ENCODE measurements around the gene LAT. TPM values are rescaled to one million over a fixed set of nuclear protein-coding genes. Genes with fewer than 3 reads are reported as not detected.
"Not testable (repeated sequence)": the region's sequence is repeated elsewhere in the genome, so short reads cannot be mapped to it uniquely, and the experiment has no call there.

LAT gene, protein sequence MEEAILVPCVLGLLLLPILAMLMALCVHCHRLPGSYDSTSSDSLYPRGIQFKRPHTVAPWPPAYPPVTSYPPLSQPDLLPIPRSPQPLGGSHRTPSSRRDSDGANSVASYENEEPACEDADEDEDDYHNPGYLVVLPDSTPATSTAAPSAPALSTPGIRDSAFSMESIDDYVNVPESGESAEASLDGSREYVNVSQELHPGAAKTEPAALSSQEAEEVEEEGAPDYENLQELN
- 230 and 234 TPM in 2 replicates for total RNA-seq

DNA sequence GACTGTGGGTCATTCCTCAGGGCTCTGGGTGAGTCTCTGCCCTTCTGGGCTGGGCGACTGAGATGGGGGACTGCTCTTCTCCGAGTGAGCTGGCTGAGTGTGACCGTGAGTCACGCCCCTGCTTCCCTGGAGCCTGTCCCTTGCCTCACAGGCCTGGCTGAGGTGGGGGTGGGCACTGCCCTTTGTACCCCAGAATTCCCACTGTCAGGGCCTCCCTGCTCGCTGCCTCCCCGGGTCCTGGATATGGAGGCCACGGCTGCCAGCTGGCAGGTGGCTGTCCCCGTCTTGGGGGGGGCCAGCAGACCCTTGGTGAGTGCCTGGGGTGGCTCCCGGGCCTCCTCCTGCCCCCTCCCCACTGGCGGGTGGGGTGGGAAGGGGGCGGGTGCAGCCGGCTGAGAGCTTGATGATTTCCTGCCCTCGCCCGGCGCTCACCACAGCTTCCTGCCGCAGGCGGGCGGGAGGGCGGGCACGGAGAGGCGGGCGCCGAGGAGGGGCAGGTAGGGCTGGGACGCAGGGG is at the start of gene LAT:
LAT (plus strand) TSS at position 434 of the 517 bp plus-strand sequence. CDS start 366 bp downstream, outside the sequence.
- Mint-ChIP-seq H3K9me3 (peaks cover 3% of the 10 kb centered on the region), H3K36me3 (ENCODE audit: low read depth) (peaks cover 63% of the 10 kb centered on the region), H3K4me1 (ENCODE audit: low read depth) (peaks cover 42% of the 10 kb centered on the region), H3K27ac (peak within 1 kb of the TSS; percentile 98), H3K27me3 (ENCODE audit: insufficient read depth) (no peaks in the 10 kb centered on the region), H3K4me3 (peak within 1 kb of the TSS; percentile 90)
- intact Hi-C loops (cut with micrococcal nuclease): loop anchor here (1.0 to 2.0 kb wide), 2 partner anchors 10 to 60 kb away; partner anchors contain the start of genes RABEP2 and SPNS1
- DNase-seq (ENCODE audit: low spot score): peak; percentile 72

DNA sequence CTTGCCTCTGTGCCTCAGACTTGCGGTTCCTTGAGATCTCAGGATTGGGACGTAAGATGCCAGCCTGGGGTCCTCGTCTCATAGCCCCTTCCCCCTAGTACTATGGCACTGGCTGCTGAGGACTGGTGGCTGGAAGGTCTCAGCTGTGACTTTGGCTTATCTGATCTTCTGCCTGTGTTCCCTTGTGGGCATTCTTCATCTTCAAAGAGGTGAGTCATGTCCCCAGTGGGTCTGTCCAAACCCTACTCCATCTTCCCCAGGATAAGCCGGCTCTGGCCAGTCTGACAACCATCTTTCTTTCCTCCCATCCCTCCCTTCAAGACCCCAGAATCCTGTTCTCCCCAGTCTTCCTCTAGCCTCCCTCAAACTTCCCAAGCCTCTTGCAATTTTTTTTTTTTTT is 49.5 kb upstream of the LAT start:
- Mint-ChIP-seq H3K9me3 (no peaks in the 10 kb centered on the region), H3K27ac (no peak overlapping the region), H3K27me3 (ENCODE audit: insufficient read depth) (peaks cover 2% of the 10 kb centered on the region), H3K4me3 (peak overlapping the region; percentile 23), H3K36me3 (ENCODE audit: low read depth) (peaks cover 2% of the 10 kb centered on the region), H3K4me1 (ENCODE audit: low read depth) (peaks cover 19% of the 10 kb centered on the region)
- intact Hi-C loops (cut with micrococcal nuclease): no loop called here
- DNase-seq (ENCODE audit: low spot score): no peak

DNA sequence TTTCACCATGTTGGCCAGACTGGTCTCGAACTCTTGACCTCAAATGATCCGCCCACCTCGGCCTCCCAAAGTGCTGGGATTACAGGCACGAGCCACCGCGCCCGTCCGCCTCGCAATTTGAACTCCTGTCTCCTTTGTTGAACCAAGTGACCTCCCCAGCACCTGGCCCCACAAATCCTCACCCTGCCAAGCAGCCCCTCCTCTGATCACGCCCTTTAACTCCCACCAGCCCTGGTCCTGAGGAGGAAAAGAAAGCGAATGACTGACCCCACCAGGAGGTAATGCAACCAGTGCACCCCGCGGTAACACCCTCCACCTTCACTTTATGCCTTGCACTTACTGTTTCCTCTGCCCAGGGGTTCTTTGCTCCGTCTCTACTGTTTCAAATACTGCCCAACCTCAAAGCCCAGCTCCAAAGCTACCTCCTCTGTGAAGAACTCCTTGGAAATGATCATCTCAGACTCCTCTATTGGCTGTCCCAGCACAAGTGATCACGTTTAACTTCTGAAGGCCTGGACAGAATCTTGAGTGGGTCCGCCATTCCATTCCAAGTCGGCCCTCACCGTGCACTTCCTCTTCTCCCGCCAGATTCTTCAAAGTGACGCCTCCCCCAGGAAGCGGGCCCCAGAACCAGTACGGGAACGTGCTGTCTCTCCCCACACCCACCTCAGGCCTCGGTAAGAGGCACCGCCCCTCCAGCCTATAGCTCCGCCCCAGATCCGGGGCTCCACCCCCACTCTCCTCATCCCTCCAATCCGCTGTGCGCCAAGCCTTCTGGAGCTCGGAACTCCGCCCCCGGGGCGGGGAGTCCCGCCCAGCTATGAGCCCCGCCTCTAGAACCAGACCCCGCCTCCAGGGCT is 48.7 kb upstream of the LAT start:
- H3K4me1 Mint-ChIP-seq (ENCODE audit: low read depth): peaks cover 11% of the 10 kb centered on the region
- no peaks in the 10 kb centered on the region for H3K9me3 Mint-ChIP-seq
- H3K27me3 Mint-ChIP-seq (ENCODE audit: insufficient read depth): peaks cover 2% of the 10 kb centered on the region
- H3K36me3 Mint-ChIP-seq (ENCODE audit: low read depth): peaks cover 2% of the 10 kb centered on the region
- peak overlapping the region; percentile 62 for H3K4me3 Mint-ChIP-seq
- H3K27ac Mint-ChIP-seq: peak overlapping the region; percentile 27
- intact Hi-C loops (cut with micrococcal nuclease): loop anchor here (1.0 kb wide), 3 partner anchors 9 to 57 kb away; partner anchors contain the start of gene RABEP2
- peak; percentile 85 for DNase-seq (ENCODE audit: low spot score)

DNA sequence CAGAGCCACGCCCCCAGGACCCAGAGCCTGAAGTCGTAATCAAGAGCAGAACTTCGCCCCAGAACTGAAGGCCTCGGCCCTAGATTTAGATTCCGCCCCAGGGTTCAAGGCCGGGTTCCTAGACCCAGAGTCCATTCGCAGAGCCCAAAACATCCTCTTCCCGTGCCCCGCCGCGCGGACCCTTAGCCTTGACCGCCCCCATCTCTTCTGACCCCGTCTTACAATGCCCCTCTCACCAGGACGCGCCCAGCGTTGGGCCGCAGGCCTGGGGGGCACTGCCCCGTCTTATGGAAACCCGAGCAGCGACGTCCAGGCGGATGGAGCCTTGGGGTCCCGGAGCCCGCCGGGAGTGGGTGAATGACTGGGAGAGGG is 48.1 kb upstream of the LAT start:
- H3K9me3 Mint-ChIP-seq: no peaks in the 10 kb centered on the region
- peak overlapping the region; percentile 27 for H3K27ac Mint-ChIP-seq
- H3K27me3 Mint-ChIP-seq (ENCODE audit: insufficient read depth): peaks cover 2% of the 10 kb centered on the region
- H3K4me3 Mint-ChIP-seq: peak overlapping the region; percentile 62
- H3K4me1 Mint-ChIP-seq (ENCODE audit: low read depth): peaks cover 11% of the 10 kb centered on the region
- intact Hi-C loops (cut with micrococcal nuclease): loop anchor here (1.0 kb wide), 3 partner anchors 9 to 57 kb away; partner anchors contain the start of gene RABEP2
- H3K36me3 Mint-ChIP-seq (ENCODE audit: low read depth): peaks cover 2% of the 10 kb centered on the region
- DNase-seq (ENCODE audit: low spot score): no peak

DNA sequence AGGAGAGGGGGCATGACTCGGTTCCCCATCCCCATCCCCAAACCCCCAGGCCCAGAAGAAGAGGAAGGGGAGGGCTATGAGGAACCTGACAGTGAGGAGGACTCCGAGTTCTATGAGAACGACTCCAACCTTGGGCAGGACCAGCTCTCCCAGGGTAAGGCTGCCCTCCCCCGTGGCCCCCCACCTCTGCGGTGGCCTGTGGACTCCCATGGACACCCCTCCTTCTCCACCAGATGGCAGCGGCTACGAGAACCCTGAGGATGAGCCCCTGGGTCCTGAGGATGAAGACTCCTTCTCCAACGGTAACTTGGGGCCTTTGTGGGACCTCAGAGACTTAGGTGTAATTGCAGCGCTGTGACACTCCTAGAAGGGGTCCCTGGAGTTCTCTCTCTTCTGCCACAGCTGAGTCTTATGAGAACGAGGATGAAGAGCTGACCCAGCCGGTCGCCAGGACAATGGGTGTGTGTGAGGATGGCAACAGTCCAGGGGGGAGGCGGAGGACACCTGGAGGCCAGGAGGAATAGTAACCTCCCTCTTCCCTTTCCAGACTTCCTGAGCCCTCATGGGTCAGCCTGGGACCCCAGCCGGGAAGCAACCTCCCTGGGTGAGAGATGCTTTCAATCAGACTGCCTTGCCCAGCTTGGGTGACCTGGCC is 47.5 kb upstream of the LAT start:
- no peak for DNase-seq (ENCODE audit: low spot score)
- Mint-ChIP-seq H3K9me3 (no peaks in the 10 kb centered on the region), H3K36me3 (ENCODE audit: low read depth) (peaks cover 2% of the 10 kb centered on the region), H3K4me1 (ENCODE audit: low read depth) (peaks cover 11% of the 10 kb centered on the region), H3K27me3 (ENCODE audit: insufficient read depth) (peaks cover 2% of the 10 kb centered on the region), H3K4me3 (no peak overlapping the region), H3K27ac (no peak overlapping the region)
- intact Hi-C loops (cut with micrococcal nuclease): no loop called here

DNA sequence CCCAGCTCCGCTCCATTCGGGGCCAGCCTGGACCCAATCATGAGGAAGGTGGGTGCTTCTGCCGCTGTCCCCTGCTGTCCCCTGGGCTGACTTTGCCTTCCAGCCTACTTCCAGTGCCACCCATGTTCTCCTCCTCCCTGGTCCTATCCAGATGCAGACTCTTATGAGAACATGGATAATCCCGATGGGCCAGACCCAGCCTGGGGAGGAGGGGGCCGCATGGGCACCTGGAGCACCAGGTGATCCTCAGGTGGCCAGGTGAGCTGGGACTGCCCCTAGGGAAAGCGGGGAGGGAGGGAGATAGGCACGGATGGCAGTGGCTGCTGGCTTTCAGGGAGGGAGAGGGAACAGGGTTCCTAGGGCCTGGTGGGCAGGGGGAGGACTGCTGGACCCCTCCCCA is 46.1 kb upstream of the LAT start:
- intact Hi-C loops (cut with micrococcal nuclease): no loop called here
- peaks cover 2% of the 10 kb centered on the region for H3K27me3 Mint-ChIP-seq (ENCODE audit: insufficient read depth)
- no peaks in the 10 kb centered on the region for H3K9me3 Mint-ChIP-seq
- peaks cover 2% of the 10 kb centered on the region for H3K36me3 Mint-ChIP-seq (ENCODE audit: low read depth)
- no peak overlapping the region for H3K4me3 Mint-ChIP-seq
- peaks cover 13% of the 10 kb centered on the region for H3K4me1 Mint-ChIP-seq (ENCODE audit: low read depth)
- no peak for DNase-seq (ENCODE audit: low spot score)
- no peak overlapping the region for H3K27ac Mint-ChIP-seq

DNA sequence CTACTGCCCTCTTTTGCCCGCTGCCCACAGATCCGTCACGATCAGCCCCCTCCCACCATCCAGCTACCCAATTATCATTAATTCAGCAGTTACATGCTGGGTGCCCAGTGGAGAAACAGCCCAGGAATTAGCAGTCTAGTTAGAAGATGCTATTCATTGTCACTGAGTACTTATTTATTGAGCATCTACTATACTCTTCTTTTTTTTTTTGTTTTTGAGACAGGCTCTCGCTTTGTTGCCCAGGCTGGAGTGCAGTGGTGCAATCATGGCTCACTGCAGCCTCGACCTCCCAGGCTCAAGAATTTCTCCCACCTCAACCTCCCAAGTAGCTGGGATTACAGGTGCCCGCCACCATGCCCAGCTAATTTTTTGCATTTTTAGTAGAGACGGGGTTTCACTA is 45.0 kb upstream of the LAT start:
- H3K4me3 Mint-ChIP-seq; H3K27ac Mint-ChIP-seq; H3K27me3 Mint-ChIP-seq (ENCODE audit: insufficient read depth); H3K36me3 Mint-ChIP-seq (ENCODE audit: low read depth); H3K9me3 Mint-ChIP-seq; DNase-seq (ENCODE audit: low spot score); intact Hi-C loops (cut with micrococcal nuclease): not testable (repeated sequence)
- peaks cover 20% of the 10 kb centered on the region for H3K4me1 Mint-ChIP-seq (ENCODE audit: low read depth)

DNA sequence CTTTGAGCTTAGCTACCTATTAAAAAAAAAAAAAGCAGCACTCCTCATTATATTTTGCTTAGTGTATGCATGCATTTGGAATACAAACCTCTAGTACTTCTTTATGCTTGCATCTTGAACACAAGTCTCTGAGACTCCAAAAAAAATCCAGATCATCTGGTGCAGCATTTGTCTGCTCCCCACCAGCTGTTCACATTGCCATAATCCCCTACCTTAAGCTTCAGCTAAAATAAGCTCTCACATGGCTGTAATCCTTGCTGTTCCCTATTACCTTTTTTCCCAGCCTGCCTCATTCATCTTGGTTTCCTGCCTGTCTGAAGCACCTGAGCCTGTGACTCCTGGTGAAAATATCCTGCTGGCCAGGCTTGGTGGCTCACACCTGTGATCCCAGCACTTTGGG is 41.6 kb upstream of the LAT start:
- Mint-ChIP-seq H3K4me3 (no peak overlapping the region), H3K36me3 (ENCODE audit: low read depth) (no peaks in the 10 kb centered on the region), H3K4me1 (ENCODE audit: low read depth) (peaks cover 18% of the 10 kb centered on the region), H3K27me3 (ENCODE audit: insufficient read depth) (no peaks in the 10 kb centered on the region), H3K9me3 (no peaks in the 10 kb centered on the region), H3K27ac (no peak overlapping the region)
- intact Hi-C loops (cut with micrococcal nuclease): no loop called here
- no peak for DNase-seq (ENCODE audit: low spot score)

DNA sequence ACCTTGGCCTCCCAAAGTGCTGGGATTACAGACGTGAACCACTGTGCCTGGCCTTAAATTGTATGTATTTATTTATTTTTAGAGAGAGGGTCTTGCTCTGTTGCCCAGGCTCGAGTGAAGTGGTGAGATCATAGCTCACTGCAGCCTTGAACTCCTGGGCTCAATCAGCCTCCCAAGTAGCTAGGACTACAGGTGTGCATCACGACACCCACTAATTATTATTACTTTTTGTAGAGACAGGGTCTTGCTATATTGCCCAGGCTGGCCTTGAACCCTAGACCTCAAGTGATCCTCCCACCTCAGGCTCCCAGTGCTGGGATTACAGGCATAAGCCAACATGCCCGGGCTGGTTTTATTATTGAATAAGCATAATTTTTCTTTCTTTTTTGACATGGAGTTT is 38.2 kb upstream of the LAT start:
- intact Hi-C loops (cut with micrococcal nuclease): no loop called here
- Mint-ChIP-seq H3K27me3 (ENCODE audit: insufficient read depth) (no peaks in the 10 kb centered on the region), H3K9me3 (no peaks in the 10 kb centered on the region), H3K27ac (no peak overlapping the region), H3K36me3 (ENCODE audit: low read depth) (peaks cover 2% of the 10 kb centered on the region), H3K4me3 (no peak overlapping the region), H3K4me1 (ENCODE audit: low read depth) (peaks cover 22% of the 10 kb centered on the region)
- DNase-seq (ENCODE audit: low spot score): no peak

DNA sequence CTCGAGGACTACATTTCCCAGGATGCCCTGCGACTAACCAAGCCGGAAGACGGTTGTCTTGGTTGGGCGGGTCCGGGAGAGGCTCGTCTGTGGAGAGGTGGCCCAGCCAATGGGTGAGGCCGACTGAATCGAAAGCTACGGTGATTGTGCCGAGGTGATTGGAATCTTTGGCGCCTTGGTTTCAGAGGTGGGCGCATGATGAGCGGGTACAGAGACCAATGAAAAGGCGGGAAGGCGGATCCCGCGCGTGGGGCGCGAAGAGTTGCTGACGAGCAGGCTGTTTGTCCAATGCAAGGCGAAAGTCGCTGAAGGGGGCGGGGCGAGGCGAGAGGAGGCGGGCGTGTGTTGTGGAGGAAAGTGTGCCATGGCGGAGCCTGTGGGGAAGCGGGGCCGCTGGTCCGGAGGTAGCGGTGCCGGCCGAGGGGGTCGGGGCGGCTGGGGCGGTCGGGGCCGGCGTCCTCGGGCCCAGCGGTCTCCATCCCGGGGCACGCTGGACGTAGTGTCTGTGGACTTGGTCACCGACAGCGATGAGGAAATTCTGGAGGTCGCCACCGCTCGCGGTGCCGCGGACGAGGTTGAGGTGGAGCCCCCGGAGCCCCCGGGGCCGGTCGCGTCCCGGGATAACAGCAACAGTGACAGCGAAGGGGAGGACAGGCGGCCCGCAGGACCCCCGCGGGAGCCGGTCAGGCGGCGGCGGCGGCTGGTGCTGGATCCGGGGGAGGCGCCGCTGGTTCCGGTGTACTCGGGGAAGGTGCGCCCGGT is 34.0 kb upstream of the LAT start, which contains the start of gene NFATC2IP:
NFATC2IP (plus strand) TSS at position 290 of the 762 bp plus-strand sequence; CDS start at position 365, 75 bp downstream.
- Mint-ChIP-seq H3K27ac (peak within 1 kb of the TSS; percentile 95), H3K4me3 (peak within 1 kb of the TSS; percentile 95), H3K9me3 (no peaks in the 10 kb centered on the region), H3K36me3 (ENCODE audit: low read depth) (peaks cover 20% of the 10 kb centered on the region), H3K27me3 (ENCODE audit: insufficient read depth) (no peaks in the 10 kb centered on the region), H3K4me1 (ENCODE audit: low read depth) (peaks cover 33% of the 10 kb centered on the region)
- intact Hi-C loops (cut with micrococcal nuclease): loop anchor here (1.0 to 5.0 kb wide), 6 partner anchors 23 to 399 kb away; partner anchors contain the start of genes RABEP2, SGF29, SH2B1 and SPNS1
- DNase-seq (ENCODE audit: low spot score): peak; percentile 99

DNA sequence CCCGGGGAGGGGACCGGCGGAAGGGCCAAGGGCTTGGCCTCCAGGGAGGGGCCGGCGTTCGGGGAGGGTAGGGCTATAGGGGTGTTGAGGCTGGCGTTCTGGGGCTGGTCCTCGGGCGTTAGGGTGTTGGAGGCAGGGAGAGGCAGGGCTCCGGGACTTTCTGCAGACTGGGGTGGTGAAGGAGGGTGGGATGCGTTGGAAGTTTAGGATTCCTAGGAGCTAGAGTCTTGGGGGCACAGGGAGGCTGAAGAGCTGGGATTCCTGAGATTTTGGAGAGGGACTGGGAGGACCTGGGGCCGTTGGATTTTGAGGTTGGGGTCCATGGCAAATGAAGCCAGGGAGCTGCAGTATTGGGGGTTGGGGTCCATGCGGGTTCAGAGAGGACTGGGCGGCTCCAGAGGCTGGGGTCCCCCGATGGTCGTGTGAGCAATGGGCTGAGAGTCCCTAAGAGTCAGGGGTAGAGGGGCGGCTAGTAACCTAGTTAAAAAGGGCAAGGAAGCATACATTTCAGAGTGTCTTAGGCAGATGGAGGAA is 33.4 kb upstream of the LAT start:
- intact Hi-C loops (cut with micrococcal nuclease): loop anchor here (5.0 kb wide), 1 partner anchor 399 kb away; the partner anchor contains the start of gene SGF29

DNA sequence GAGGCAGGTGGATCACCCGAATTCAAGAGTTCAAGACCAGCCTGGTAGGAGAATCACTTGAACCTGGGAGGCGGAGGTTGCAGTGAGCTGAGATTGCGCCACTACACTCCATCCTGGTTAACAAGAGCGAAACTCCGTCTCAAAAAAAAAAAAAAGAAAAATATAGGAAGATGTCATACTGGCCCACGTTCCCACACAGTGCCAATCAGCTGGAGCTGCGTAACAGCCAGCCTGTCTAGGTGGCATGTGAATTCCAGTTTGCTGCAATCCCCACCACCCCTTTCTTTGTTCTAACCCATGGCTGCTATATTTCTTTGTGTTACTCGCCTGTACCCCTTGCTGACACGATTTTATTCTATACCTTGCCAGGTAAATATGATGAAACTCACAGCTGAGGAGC is 26.6 kb upstream of the LAT start:
- H3K9me3 Mint-ChIP-seq: no peaks in the 10 kb centered on the region
- H3K4me3 Mint-ChIP-seq: no peak overlapping the region
- no peak for DNase-seq (ENCODE audit: low spot score)
- H3K4me1 Mint-ChIP-seq (ENCODE audit: low read depth): peaks cover 10% of the 10 kb centered on the region
- H3K36me3 Mint-ChIP-seq (ENCODE audit: low read depth): peaks cover 48% of the 10 kb centered on the region
- intact Hi-C loops (cut with micrococcal nuclease): no loop called here
- H3K27ac Mint-ChIP-seq: no peak overlapping the region
- H3K27me3 Mint-ChIP-seq (ENCODE audit: insufficient read depth): no peaks in the 10 kb centered on the region

More for the DNA sequence above, 33.4 kb upstream of the LAT start:
- DNase-seq (ENCODE audit: low spot score): no peak
- Mint-ChIP-seq H3K4me1 (ENCODE audit: low read depth) (peaks cover 30% of the 10 kb centered on the region), H3K4me3 (peak overlapping the region; percentile 95), H3K9me3 (no peaks in the 10 kb centered on the region), H3K36me3 (ENCODE audit: low read depth) (peaks cover 22% of the 10 kb centered on the region), H3K27me3 (ENCODE audit: insufficient read depth) (no peaks in the 10 kb centered on the region), H3K27ac (peak overlapping the region; percentile 78)

All from activated T-helper 1 cell treated with anti-CD3 and anti-CD28 coated beads, Interleukin-12 subunit alpha, Interleukin-12 subunit beta, Interleukin-2, Interleukin-4 antibody, amounts not matched to agents 30 ng/mL and 10 ng/mL and 1 ng/mL, durations not matched to agents 14 hours and 24 hours and 36 hours (primary cell).